ENCODE measurements around the gene TMEM114. TPM values are rescaled to one million over a fixed set of nuclear protein-coding genes. Genes with fewer than 3 reads are reported as not detected.

TMEM114 gene
- total RNA-seq (not detected), polyA plus RNA-seq (not detected)

DNA sequence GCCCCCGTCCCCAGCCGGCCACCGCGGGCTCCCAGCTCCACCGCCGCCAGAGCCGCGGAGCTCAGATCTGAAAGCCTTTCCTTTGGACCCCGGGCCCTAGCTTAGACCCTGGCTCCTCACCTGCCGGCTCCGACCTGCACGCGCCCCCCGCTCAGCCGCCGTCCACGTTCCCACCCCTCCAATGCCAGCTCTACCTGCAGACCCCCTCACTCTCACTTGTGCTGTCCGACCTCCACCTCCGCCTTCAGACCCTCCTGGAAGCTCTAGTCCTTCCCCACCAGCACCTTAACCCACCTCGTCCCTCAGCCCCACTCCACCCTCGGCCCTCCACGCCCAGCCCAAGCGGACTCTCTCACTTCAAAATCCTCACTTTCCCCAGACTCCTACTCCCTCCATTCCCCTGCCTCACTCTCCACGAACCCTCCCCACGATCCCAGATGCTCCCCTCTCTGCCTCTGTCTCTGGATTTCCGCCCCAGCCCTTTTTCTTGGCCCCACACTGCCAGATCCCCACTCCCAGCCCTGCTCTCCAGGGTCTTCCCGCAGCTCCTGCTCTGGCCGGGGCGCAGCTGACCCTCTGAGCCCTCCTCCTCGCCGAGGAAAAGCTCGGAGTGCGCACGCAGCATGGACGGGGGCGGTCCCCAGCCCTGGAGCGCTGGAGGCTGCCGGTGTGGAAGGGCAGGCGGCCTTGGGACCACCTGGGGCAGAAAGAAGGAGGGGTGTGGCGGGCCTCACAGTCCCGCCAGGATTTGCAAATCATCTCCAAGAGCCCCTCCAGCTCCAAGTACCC is at the start of gene TMEM114:
Gene TMEM114 (minus strand): TSS at position 612 of the 789 bp plus-strand sequence. CDS start 673 bp downstream, outside the sequence.
- no peak for DNase-seq (ENCODE audit: extremely low spot score)
- H3K4me3 ChIP-seq (ENCODE audit: low read depth, low read length): no peak within 1 kb of the TSS
- no peaks in the 10 kb centered on the region for H3K36me3 ChIP-seq (ENCODE audit: insufficient read depth)
- no peaks in the 10 kb centered on the region for H3K4me1 ChIP-seq (ENCODE audit: insufficient read depth)
- WGBS: 3% methylated on average over 41 of the region's 41 CpGs
- H3K27ac ChIP-seq (ENCODE audit: low read depth): no peak within 1 kb of the TSS

DNA sequence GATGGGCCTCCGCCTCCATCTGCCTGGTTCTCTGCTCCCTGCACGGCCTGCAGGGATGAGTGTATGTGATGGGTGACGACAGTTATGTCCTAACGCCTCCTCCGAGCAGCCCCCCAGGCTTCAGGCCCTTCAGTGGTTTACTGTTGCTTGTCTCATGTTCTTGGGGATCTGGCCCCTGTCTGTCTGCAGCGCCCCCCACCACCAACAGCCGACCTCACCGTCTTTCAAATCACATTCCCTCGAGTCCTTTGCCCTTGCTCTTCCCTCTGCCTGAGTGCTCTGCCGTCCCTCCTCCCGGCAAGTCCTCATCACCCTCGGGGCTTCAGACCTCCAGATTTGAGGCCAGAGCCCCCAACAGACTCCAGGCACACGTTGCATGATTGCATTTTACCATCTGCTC is 49.4 kb upstream of the TMEM114 start:
- 75% methylated on average over 13 of the region's 13 CpGs for WGBS
- no peak for DNase-seq (ENCODE audit: extremely low spot score)
- H3K4me1 ChIP-seq (ENCODE audit: insufficient read depth): no peaks in the 10 kb centered on the region
- peaks cover 7% of the 10 kb centered on the region for H3K36me3 ChIP-seq (ENCODE audit: insufficient read depth)
- H3K4me3 ChIP-seq (ENCODE audit: low read depth, low read length): no peak overlapping the region
- no peak overlapping the region for H3K27ac ChIP-seq (ENCODE audit: low read depth)

DNA sequence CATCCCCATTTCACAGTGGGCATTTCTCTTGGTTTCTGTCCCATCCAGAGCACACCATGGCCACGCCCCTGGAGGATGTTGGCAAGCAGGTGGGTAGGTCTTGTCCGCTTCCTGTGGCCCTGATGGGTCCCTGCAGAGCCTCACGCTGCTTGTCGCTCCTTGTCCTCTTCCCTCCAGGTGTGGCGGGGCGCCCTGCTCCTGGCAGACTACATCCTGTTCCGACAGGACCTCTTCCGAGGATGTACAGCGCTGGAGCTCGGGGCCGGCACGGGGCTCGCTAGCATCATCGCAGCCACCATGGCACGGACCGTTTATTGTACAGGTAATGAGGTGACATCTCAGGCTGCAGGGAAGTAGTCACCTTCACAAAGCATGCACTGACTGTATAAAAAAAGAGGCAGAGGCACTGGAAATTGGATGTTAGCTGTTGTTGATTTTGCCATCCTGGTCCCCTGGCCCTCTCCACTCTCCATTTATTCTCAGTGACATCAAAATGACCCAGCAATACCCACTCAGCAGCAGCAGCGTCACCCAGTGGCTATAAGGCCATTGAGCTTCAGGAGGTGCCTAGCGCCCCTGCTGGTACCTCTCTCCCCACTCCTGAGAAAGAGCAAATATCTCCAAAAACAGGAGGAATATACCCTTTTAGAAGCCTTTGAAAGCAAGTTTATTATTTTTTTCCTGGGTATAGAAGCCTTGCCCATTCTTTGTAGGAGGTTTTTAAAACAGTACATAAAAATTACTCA is 44.9 kb upstream of the TMEM114 start:
- WGBS: 82% methylated on average over 18 of the region's 18 CpGs
- no peak for DNase-seq (ENCODE audit: extremely low spot score)
- H3K27ac ChIP-seq (ENCODE audit: low read depth): no peak overlapping the region
- H3K4me3 ChIP-seq (ENCODE audit: low read depth, low read length): no peak overlapping the region
- H3K36me3 ChIP-seq (ENCODE audit: insufficient read depth): peaks cover 4% of the 10 kb centered on the region
- no peaks in the 10 kb centered on the region for H3K4me1 ChIP-seq (ENCODE audit: insufficient read depth)

DNA sequence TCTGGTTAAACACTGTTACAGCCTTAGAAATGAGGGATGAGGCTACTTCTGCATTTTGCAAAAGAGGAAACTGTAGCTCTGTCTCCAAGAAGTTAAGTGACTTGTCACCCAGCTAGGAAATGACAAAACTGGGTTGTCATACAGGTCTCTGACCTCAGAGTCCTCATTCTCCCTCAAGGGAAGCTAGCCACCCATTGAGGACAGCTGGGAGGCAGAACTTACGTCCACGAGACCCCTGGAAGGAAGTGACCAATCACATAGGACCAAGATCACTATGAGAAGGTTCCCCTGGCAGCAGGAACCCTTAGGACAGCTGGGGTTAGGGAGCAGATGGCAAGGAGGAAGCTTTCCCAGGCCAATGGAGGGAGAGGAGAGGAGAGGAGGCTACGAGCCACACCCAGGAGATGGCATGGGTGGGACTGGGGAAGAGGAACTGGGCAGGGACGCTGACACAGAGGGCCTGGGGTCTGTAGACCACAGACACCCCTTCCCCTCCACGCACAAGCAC is 42.4 kb upstream of the TMEM114 start:
- WGBS: 83% methylated on average over 5 of the region's 5 CpGs
- Histone ChIP-seq H3K36me3 (ENCODE audit: insufficient read depth) (peaks cover 4% of the 10 kb centered on the region), H3K4me3 (ENCODE audit: low read depth, low read length) (no peak overlapping the region), H3K4me1 (ENCODE audit: insufficient read depth) (no peaks in the 10 kb centered on the region), H3K27ac (ENCODE audit: low read depth) (no peak overlapping the region)
- DNase-seq (ENCODE audit: extremely low spot score): no peak

DNA sequence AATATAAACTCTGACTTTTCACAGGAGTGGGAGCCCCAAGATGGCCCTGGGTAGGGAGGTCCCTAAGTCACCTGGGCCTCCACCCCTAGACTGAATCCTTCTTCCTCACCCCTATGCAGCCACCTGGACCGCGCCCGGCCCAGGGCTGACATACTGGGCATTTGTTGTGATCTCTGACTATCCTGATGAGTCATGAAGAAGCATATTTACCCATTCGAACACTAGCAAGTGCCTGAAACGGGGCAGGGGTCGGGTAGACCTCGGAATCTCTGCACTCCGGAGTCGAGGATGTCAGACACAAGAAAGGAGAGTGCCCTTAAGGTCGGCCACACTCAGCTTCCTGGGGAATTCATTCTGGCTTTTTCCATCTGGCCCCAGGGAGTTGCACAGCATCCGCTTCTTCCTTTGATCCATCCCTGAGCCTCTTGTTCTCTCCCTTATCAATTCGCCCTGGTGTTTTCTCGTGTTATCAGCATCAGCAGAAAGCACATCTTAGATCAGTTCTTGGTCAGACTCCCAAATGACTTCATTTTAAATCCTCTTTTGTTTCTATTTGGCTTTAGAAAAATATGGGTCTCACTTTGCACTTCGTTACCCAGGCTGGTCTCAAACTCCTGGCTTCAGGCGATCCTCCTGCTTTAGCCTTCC is 41.6 kb upstream of the TMEM114 start:
- WGBS: 68% methylated on average over 15 of the region's 15 CpGs
- no peak for DNase-seq (ENCODE audit: extremely low spot score)
- no peak overlapping the region for H3K4me3 ChIP-seq (ENCODE audit: low read depth, low read length)
- H3K36me3 ChIP-seq (ENCODE audit: insufficient read depth): peaks cover 3% of the 10 kb centered on the region
- H3K4me1 ChIP-seq (ENCODE audit: insufficient read depth): no peaks in the 10 kb centered on the region
- H3K27ac ChIP-seq (ENCODE audit: low read depth): no peak overlapping the region

GRCh38 chr16:8631373-8631772 is 41.1 kb upstream of the TMEM114 start:
- DNase-seq (ENCODE audit: extremely low spot score): no peak
- Histone ChIP-seq H3K27ac (ENCODE audit: low read depth) (no peak overlapping the region), H3K4me1 (ENCODE audit: insufficient read depth) (no peaks in the 10 kb centered on the region), H3K4me3 (ENCODE audit: low read depth, low read length) (no peak overlapping the region), H3K36me3 (ENCODE audit: insufficient read depth) (peaks cover 6% of the 10 kb centered on the region)
- whole genome bisulfite sequencing: 77% methylated on average over 9 of the region's 9 CpGs

- peaks cover 8% of the 10 kb centered on the region for H3K36me3 ChIP-seq (ENCODE audit: insufficient read depth)
- H3K4me3 ChIP-seq (ENCODE audit: low read depth, low read length): no peak overlapping the region
- H3K27ac ChIP-seq (ENCODE audit: low read depth): no peak overlapping the region
- no peaks in the 10 kb centered on the region for H3K4me1 ChIP-seq (ENCODE audit: insufficient read depth)
- 90% methylated on average over 11 of the region's 11 CpGs for WGBS
- no peak for DNase-seq (ENCODE audit: extremely low spot score)
Observed at GRCh38 chr16:8630255-8630953, 40.1 kb upstream of the TMEM114 start.

GRCh38 chr16:8628981-8629725 is 38.8 kb upstream of the TMEM114 start:
- Histone ChIP-seq H3K27ac (ENCODE audit: low read depth) (no peak overlapping the region), H3K4me3 (ENCODE audit: low read depth, low read length) (no peak overlapping the region), H3K4me1 (ENCODE audit: insufficient read depth) (no peaks in the 10 kb centered on the region), H3K36me3 (ENCODE audit: insufficient read depth) (peaks cover 9% of the 10 kb centered on the region)
- DNase-seq (ENCODE audit: extremely low spot score): no peak
- WGBS: 92% methylated on average over 16 of the region's 16 CpGs

- WGBS: 72% methylated on average over 4 of the region's 4 CpGs
- no peak for DNase-seq (ENCODE audit: extremely low spot score)
- no peaks in the 10 kb centered on the region for H3K4me1 ChIP-seq (ENCODE audit: insufficient read depth)
- H3K4me3 ChIP-seq (ENCODE audit: low read depth, low read length): no peak overlapping the region
- H3K27ac ChIP-seq (ENCODE audit: low read depth): no peak overlapping the region
- peaks cover 9% of the 10 kb centered on the region for H3K36me3 ChIP-seq (ENCODE audit: insufficient read depth)
Observed at GRCh38 chr16:8627456-8627855, 37.1 kb upstream of the TMEM114 start.

DNA sequence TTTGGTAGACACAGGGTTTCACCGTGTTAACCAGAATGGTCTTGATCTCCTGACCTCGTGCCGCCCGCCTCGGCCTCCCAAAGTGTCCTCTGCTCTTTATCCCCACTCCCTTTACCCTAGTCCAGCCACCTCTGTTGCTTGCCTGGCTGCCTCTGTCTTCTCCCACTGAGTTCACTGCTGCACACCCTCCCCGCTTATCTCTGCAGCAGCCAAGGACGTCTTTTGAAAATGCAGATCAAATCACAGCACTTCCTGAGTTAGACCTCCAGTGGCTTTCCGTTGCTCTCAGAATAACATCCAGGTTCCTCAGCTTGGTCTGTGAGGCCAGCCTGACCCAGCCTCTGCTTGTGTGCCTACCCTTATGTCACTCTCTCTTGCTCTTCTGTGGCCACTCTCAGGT is 36.6 kb upstream of the TMEM114 start:
- Histone ChIP-seq H3K27ac (ENCODE audit: low read depth) (no peak overlapping the region), H3K4me1 (ENCODE audit: insufficient read depth) (peaks cover 1% of the 10 kb centered on the region), H3K4me3 (ENCODE audit: low read depth, low read length) (no peak overlapping the region), H3K36me3 (ENCODE audit: insufficient read depth) (peaks cover 9% of the 10 kb centered on the region)
- 92% methylated on average over 8 of the region's 8 CpGs for WGBS
- DNase-seq (ENCODE audit: extremely low spot score): no peak

GRCh38 chr16:8625491-8626087 is 35.3 kb upstream of the TMEM114 start:
- Histone ChIP-seq H3K4me1 (ENCODE audit: insufficient read depth) (peaks cover 1% of the 10 kb centered on the region), H3K27ac (ENCODE audit: low read depth) (no peak overlapping the region), H3K4me3 (ENCODE audit: low read depth, low read length) (no peak overlapping the region), H3K36me3 (ENCODE audit: insufficient read depth) (peaks cover 9% of the 10 kb centered on the region)
- WGBS: 94% methylated on average over 10 of the region's 10 CpGs
- no peak for DNase-seq (ENCODE audit: extremely low spot score)

GRCh38 chr16:8623634-8624033 is 33.3 kb upstream of the TMEM114 start:
- peaks cover 9% of the 10 kb centered on the region for H3K36me3 ChIP-seq (ENCODE audit: insufficient read depth)
- H3K27ac ChIP-seq (ENCODE audit: low read depth): no peak overlapping the region
- no peak overlapping the region for H3K4me3 ChIP-seq (ENCODE audit: low read depth, low read length)
- no peak for DNase-seq (ENCODE audit: extremely low spot score)
- peaks cover 1% of the 10 kb centered on the region for H3K4me1 ChIP-seq (ENCODE audit: insufficient read depth)

Measured in urinary bladder (tissue), 4 donors.